ENCODE results near the gene ADRA2C.

ADRA2C gene

GRCh38 chr4:3732076-3733028 lies 33.8 kb upstream of the ADRA2C start:
- Histone ChIP-seq H3K36me3 (no peaks in the 10 kb centered on the region), H3K4me3 (no peak overlapping the region), H3K9ac (no peak overlapping the region), H4K20me1 (no peaks in the 10 kb centered on the region), H3K4me2 (no peak overlapping the region), H3K9me3 (no peaks in the 10 kb centered on the region), H3K4me1 (peaks cover 9% of the 10 kb centered on the region; the same call in 1 of the 2 replicates), H3K27me3 (no peaks in the 10 kb centered on the region), H3K27ac (no peak overlapping the region)
- no peak for TF ChIP-seq Cebpa-rat (IDR thresholded peaks at IDR 0.05)

GRCh38 chr4:3733195-3733594 lies 33.0 kb upstream of the ADRA2C start:
- peaks cover 9% of the 10 kb centered on the region; the same call in 1 of the 2 replicates for H3K4me1 ChIP-seq
- H3K36me3 ChIP-seq: no peaks in the 10 kb centered on the region
- H3K27me3 ChIP-seq: no peaks in the 10 kb centered on the region

GRCh38 chr4:3735196-3735595 lies 31.0 kb upstream of the ADRA2C start:
- no peaks in the 10 kb centered on the region for H3K27me3 ChIP-seq
- H3K9ac ChIP-seq: no peak overlapping the region
- H3K4me2 ChIP-seq: no peak overlapping the region
- no peaks in the 10 kb centered on the region for H3K9me3 ChIP-seq
- no peak overlapping the region for H3K4me3 ChIP-seq
- no peaks in the 10 kb centered on the region for H4K20me1 ChIP-seq
- TF ChIP-seq Cebpa-rat (IDR thresholded peaks at IDR 0.05): no peak
- H3K27ac ChIP-seq: no peak overlapping the region
- H3K4me1 ChIP-seq: peaks cover 14% of the 10 kb centered on the region
- H3K36me3 ChIP-seq: no peaks in the 10 kb centered on the region

More at GRCh38 chr4:3733195-3733594, 33.0 kb upstream of the ADRA2C start:
- no peak for TF ChIP-seq Cebpa-rat (IDR thresholded peaks at IDR 0.05)
- no peaks in the 10 kb centered on the region for H3K9me3 ChIP-seq
- no peak overlapping the region for H3K27ac ChIP-seq
- no peaks in the 10 kb centered on the region for H4K20me1 ChIP-seq
- no peak overlapping the region for H3K4me3 ChIP-seq
- no peak overlapping the region for H3K4me2 ChIP-seq
- no peak overlapping the region for H3K9ac ChIP-seq

- no peaks in the 10 kb centered on the region for H3K9me3 ChIP-seq
These were observed 29.9 kb upstream of the ADRA2C start for GRCh38 chr4:3736290-3736689.

GRCh38 chr4:3736806-3737205 lies 29.4 kb upstream of the ADRA2C start:
- no peaks in the 10 kb centered on the region for H3K36me3 ChIP-seq
- H3K9ac ChIP-seq: no peak overlapping the region
- no peaks in the 10 kb centered on the region for H4K20me1 ChIP-seq
- no peak overlapping the region for H3K27ac ChIP-seq
- no peaks in the 10 kb centered on the region for H3K27me3 ChIP-seq
- H3K4me1 ChIP-seq: peaks cover 20% of the 10 kb centered on the region
- TF ChIP-seq Cebpa-rat (IDR thresholded peaks at IDR 0.05): no peak
- no peak overlapping the region for H3K4me2 ChIP-seq
- no peaks in the 10 kb centered on the region for H3K9me3 ChIP-seq
- no peak overlapping the region for H3K4me3 ChIP-seq

More at GRCh38 chr4:3736290-3736689, 29.9 kb upstream of the ADRA2C start:
- H4K20me1 ChIP-seq: no peaks in the 10 kb centered on the region
- TF ChIP-seq Cebpa-rat (IDR thresholded peaks at IDR 0.05): no peak
- H3K36me3 ChIP-seq: no peaks in the 10 kb centered on the region
- H3K9ac ChIP-seq: no peak overlapping the region
- no peaks in the 10 kb centered on the region for H3K27me3 ChIP-seq
- no peak overlapping the region for H3K27ac ChIP-seq
- H3K4me3 ChIP-seq: no peak overlapping the region
- H3K4me1 ChIP-seq: peaks cover 20% of the 10 kb centered on the region
- H3K4me2 ChIP-seq: no peak overlapping the region

- no peak for TF ChIP-seq Cebpa-rat (IDR thresholded peaks at IDR 0.05)
- no peaks in the 10 kb centered on the region for H4K20me1 ChIP-seq
- peak overlapping the region; percentile 61 for H3K4me2 ChIP-seq
- no peak overlapping the region for H3K9ac ChIP-seq
- H3K36me3 ChIP-seq: no peaks in the 10 kb centered on the region
- no peak overlapping the region; the same call in 1 of the 2 replicates for H3K27ac ChIP-seq
- H3K27me3 ChIP-seq: 0 out of 2 replicates have a peak, but pooled peaks cover 5% of the 10 kb centered on the region
- peaks cover 6% of the 10 kb centered on the region; the same call in 1 of the 2 replicates for H3K9me3 ChIP-seq
- H3K4me3 ChIP-seq: no peak overlapping the region
- H3K4me1 ChIP-seq: peaks cover 20% of the 10 kb centered on the region
These were observed 26.6 kb upstream of the ADRA2C start for GRCh38 chr4:3739577-3739976.

DNA sequence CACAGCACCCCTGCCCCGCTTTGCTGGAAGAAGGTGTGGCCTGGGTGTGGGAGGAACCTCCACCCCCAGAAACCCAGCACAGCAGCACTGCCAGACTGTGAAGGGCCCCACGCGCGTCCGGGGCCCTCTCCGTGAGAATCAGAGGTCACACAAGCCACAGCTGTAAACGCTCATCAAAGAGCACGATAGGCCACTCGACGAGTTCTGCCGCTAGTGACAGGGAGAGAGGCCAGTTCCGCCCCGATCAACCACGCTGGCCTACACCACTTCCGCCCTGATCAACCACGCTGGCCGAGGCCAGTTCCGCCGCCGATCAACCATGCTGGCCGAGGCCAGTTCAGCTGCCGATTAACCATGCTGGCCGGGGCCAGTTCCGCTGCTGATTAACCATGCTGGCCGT lies 25.9 kb upstream of the ADRA2C start:
- no peak for TF ChIP-seq Cebpa-rat (IDR thresholded peaks at IDR 0.05)
- Histone ChIP-seq H3K9me3 (peaks cover 6% of the 10 kb centered on the region; the same call in 1 of the 2 replicates), H3K27ac (no peak overlapping the region), H3K9ac (no peak overlapping the region), H3K36me3 (no peaks in the 10 kb centered on the region), H4K20me1 (no peaks in the 10 kb centered on the region), H3K4me3 (no peak overlapping the region), H3K27me3 (0 out of 2 replicates have a peak, but pooled peaks cover 5% of the 10 kb centered on the region), H3K4me2 (peak overlapping the region; percentile 61), H3K4me1 (peaks cover 20% of the 10 kb centered on the region)

DNA sequence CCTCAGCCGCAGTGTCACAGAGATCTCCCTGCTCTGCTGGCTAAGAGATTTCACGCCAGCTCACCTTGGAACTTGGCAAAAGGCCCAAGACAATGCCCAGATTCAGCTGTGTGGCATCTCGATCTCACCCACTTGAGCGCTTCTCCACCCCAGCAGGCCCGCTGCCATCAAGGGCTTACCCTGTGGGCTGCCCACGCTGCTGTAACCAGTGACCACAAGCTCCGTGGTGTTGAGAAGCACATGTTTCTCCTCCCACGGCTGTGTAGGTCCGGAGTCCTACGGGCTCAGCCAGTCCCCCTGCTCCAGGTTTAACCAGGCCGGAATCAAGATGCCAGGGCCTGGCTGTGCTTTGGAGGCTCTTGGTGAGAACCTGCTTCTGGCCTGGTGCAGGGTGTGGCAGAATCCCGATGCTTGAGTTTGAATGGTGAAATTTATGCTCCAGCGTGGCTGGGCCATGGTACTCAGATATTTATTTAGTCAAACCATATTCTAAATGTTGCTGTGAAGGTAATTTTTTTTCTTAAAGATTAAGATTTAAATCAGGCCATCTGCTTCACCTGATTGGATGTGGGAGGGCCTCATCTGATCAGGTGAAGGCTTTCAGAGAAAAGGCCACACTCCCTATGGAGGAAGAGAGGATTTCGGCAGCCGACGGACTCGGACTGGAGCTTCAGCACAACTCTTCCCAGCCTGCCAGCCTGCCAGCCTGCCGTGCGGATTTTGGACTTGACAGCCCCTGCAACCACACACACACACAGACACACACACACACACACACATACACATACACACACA lies 24.8 kb upstream of the ADRA2C start:
- no peak overlapping the region for H3K27ac ChIP-seq
- no peak overlapping the region for H3K4me3 ChIP-seq
- TF ChIP-seq Cebpa-rat (IDR thresholded peaks at IDR 0.05): no peak
- H3K9ac ChIP-seq: no peak overlapping the region
- 0 out of 2 replicates have a peak, but pooled peaks cover 5% of the 10 kb centered on the region for H3K27me3 ChIP-seq
- H3K36me3 ChIP-seq: no peaks in the 10 kb centered on the region
- H3K4me1 ChIP-seq: peaks cover 29% of the 10 kb centered on the region
- H3K9me3 ChIP-seq: peaks cover 6% of the 10 kb centered on the region; the same call in 1 of the 2 replicates
- no peak overlapping the region for H3K4me2 ChIP-seq
- H4K20me1 ChIP-seq: no peaks in the 10 kb centered on the region

- H3K27ac ChIP-seq: no peak overlapping the region
- H3K36me3 ChIP-seq: no peaks in the 10 kb centered on the region
- no peak overlapping the region for H3K4me3 ChIP-seq
- H3K9ac ChIP-seq: no peak overlapping the region
- TF ChIP-seq Cebpa-rat (IDR thresholded peaks at IDR 0.05): no peak
- peaks cover 6% of the 10 kb centered on the region; the same call in 1 of the 2 replicates for H3K9me3 ChIP-seq
- no peak overlapping the region for H3K4me2 ChIP-seq
- H3K27me3 ChIP-seq: 0 out of 2 replicates have a peak, but pooled peaks cover 5% of the 10 kb centered on the region
- no peaks in the 10 kb centered on the region for H4K20me1 ChIP-seq
- H3K4me1 ChIP-seq: peaks cover 29% of the 10 kb centered on the region
These were observed 23.6 kb upstream of the ADRA2C start for GRCh38 chr4:3742610-3743009.
